Endodermal cell (in vitro differentiated cells): Measurements from ENCODE around the gene OBP2A. TPM values are rescaled to one million over a fixed set of nuclear protein-coding genes. Genes with fewer than 3 reads are reported as not detected.
A peak's percentile ranks its signal among the peaks of the same experiment; 100 is the strongest.
"Not testable (repeated sequence)": the region's sequence is repeated elsewhere in the genome, so short reads cannot be mapped to it uniquely, and the experiment has no call there.

Experiments used
- DNase-seq: peaks from one replicate; pipeline ENCODE4 v3.0.0-alpha.2; 2017
- H3K27ac ChIP-seq: 2 replicates; pipeline ENCODE4 v1.5.1; 2013; ENCODE audit warnings: mild to moderate bottlenecking, low read depth, low read length, moderate library complexity
- H3K27me3 ChIP-seq: 2 replicates; pipeline ENCODE4 v1.6.1; 2013; ENCODE audit warnings: mild to moderate bottlenecking, low read length, moderate library complexity; ENCODE audit not compliant: insufficient read depth, control insufficient read depth, poor library complexity, severe bottlenecking
- H3K36me3 ChIP-seq: 2 replicates; pipeline ENCODE4 v1.7.0; 2013; ENCODE audit warnings: mild to moderate bottlenecking, low read length, moderate library complexity; ENCODE audit not compliant: control insufficient read depth, insufficient read depth
- H3K4me1 ChIP-seq: one replicate; pipeline ENCODE4 v1.7.0; 2013; ENCODE audit warnings: low read length; ENCODE audit not compliant: control insufficient read depth, insufficient read depth
- H3K4me3 ChIP-seq: 2 replicates; pipeline ENCODE4 v1.5.1; 2013; ENCODE audit warnings: mild to moderate bottlenecking, low read length, moderate library complexity
- H3K9ac ChIP-seq: 2 replicates; pipeline ENCODE4 v1.6.1; 2013; ENCODE audit warnings: mild to moderate bottlenecking, low read length, moderate library complexity; ENCODE audit not compliant: poor library complexity, severe bottlenecking; ENCODE audit errors: extremely low read depth
- H3K9me3 ChIP-seq: 2 replicates; pipeline ENCODE4 v1.6.1; 2013; ENCODE audit warnings: mild to moderate bottlenecking, low read length, moderate library complexity; ENCODE audit not compliant: control insufficient read depth
- H3K27ac Mint-ChIP-seq: 2 replicates; pipeline ENCODE4 v1.8.0; 2020; ENCODE audit warnings: mixed read lengths
- H3K27me3 Mint-ChIP-seq: 2 replicates; pipeline ENCODE4 v1.8.0; 2021; ENCODE audit warnings: mild to moderate bottlenecking, mixed read lengths; ENCODE audit not compliant: insufficient read depth
- H3K36me3 Mint-ChIP-seq: 2 replicates; pipeline ENCODE4 v1.8.0; 2020; ENCODE audit warnings: low read depth, mixed read lengths
- H3K4me1 Mint-ChIP-seq: 2 replicates; pipeline ENCODE4 v1.8.0; 2020; ENCODE audit warnings: mixed read lengths
- H3K4me3 Mint-ChIP-seq: 2 replicates; pipeline ENCODE4 v1.8.0; 2020; ENCODE audit warnings: mild to moderate bottlenecking, moderate library complexity, mixed read lengths
- H3K9me3 Mint-ChIP-seq: 2 replicates; pipeline ENCODE4 v1.8.0; 2020; ENCODE audit warnings: mild to moderate bottlenecking, mixed read lengths
- CTCF ChIP-seq: fragments of 200-600 bp; sonication (generic); conservative IDR thresholded peaks from 2 replicates; pipeline ENCODE4 v1.5.0; 2021; ENCODE audit warnings: antibody characterized with exemption, mild to moderate bottlenecking
- WGBS, 2 experiments: methylation state at CpG; one replicate each; pipeline versions ENCODE4 v1.1.5 to v1.1.7; 2013; ENCODE audit warnings: missing lambda C conversion rate in 2 of 2, mixed read lengths in 1 of 2; ENCODE audit not compliant: insufficient coverage in 1 of 2, insufficient read length in 1 of 2; 5-methylcytosine and 5-hydroxymethylcytosine counted together
- total RNA-seq, 2 donors: library from RNA; stranded (reverse); fragmentation: NEBNext Ultra II Directional in 1 of 2; extraction: Animal tissue kit (Norgen Biotek cat#: 25700) in 1 of 2; gene quantifications; 2 replicates in 1 of 2; 3 replicates in 1 of 2; pipeline ENCODE4 v1.2.1, GENCODE V29; 2021

Gene OBP2A
- total RNA-seq, 2 donors from 2014 or later = not detected

DNA sequence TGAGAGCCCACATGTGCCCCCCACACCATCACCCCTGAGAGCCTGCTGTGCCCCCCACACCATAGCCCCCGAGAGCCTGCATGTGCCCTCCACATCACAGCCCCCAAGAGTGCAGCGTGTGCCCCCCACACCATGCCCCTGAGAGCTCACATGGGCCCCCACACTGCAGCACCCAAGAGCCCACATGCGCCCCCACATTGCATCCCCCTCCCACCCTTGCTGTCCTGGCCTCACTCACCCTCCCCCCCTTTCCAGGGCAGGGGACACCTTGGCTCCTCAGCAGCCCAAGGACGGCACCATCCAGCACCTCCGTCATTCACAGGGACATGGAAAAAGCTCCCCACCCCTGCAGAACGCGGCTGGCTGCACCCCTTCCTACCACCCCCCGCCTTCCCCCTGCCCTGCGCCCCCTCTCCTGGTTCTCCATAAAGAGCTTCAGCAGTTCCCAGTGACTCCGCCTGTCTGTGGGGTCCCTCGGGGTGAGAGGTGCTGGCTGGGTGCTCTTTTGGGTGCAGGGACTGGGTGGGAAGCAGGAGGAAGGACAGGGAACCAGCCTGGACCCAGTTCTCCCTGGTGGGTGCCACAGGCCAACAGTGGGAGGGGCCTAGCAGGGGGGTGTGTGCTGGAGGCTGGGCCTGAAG lies 19.7 kb upstream of the OBP2A start:
- 93% methylated on average over 10 of the region's 11 CpGs; no CpG with 5 or more reads in 1 of the 2 experiments for WGBS, 2 experiments
- Histone ChIP-seq H3K27ac (no peak overlapping the region), H3K4me3 (no peak overlapping the region), H3K4me1 (no peaks in the 10 kb centered on the region), H3K9me3 (no peaks in the 10 kb centered on the region), H3K36me3 (no peaks in the 10 kb centered on the region), H3K27me3 (no peaks in the 10 kb centered on the region), H3K9ac (no peak overlapping the region)
- Mint-ChIP-seq H3K4me1 (peaks cover 5% of the 10 kb centered on the region), H3K27me3 (no peaks in the 10 kb centered on the region), H3K9me3 (no peaks in the 10 kb centered on the region), H3K27ac (no peak overlapping the region), H3K36me3 (no peaks in the 10 kb centered on the region), H3K4me3 (no peak overlapping the region)
- no peak for TF ChIP-seq CTCF
- peak; percentile 55 for DNase-seq

- H3K27me3 Mint-ChIP-seq = no peaks in the 10 kb centered on the region
- 84 to 89% methylated on average over 17 to 30 of the region's 30 CpGs for WGBS, 2 experiments
- TF ChIP-seq CTCF = peak; percentile 17
Measured at GRCh38 chr9:135526730-135527571, 19.0 kb upstream of the OBP2A start.

GRCh38 chr9:135528842-135529435 lies 17.0 kb upstream of the OBP2A start:
- not testable (repeated sequence) for H3K4me3 Mint-ChIP-seq

More at GRCh38 chr9:135526730-135527571, 19.0 kb upstream of the OBP2A start:
- Histone ChIP-seq H3K27ac (no peak overlapping the region), H3K9ac (no peak overlapping the region), H3K27me3 (no peaks in the 10 kb centered on the region), H3K4me1 (no peaks in the 10 kb centered on the region), H3K36me3 (no peaks in the 10 kb centered on the region), H3K9me3 (no peaks in the 10 kb centered on the region), H3K4me3 (no peak overlapping the region)
- DNase-seq = peak; percentile 64
- Mint-ChIP-seq H3K4me3 (no peak overlapping the region), H3K36me3 (no peaks in the 10 kb centered on the region), H3K9me3 (no peaks in the 10 kb centered on the region), H3K27ac (no peak overlapping the region), H3K4me1 (peaks cover 5% of the 10 kb centered on the region)

More at GRCh38 chr9:135528842-135529435, 17.0 kb upstream of the OBP2A start:
- not testable (repeated sequence) for H3K9me3 ChIP-seq, H3K36me3 ChIP-seq, H3K9ac ChIP-seq, H3K27ac Mint-ChIP-seq, H3K36me3 Mint-ChIP-seq, H3K27me3 ChIP-seq, H3K27me3 Mint-ChIP-seq, DNase-seq, H3K27ac ChIP-seq, H3K4me1 ChIP-seq, H3K4me3 ChIP-seq, H3K9me3 Mint-ChIP-seq, H3K4me1 Mint-ChIP-seq
- 90 to 95% methylated on average over 7 to 10 of the region's 10 CpGs for WGBS, 2 experiments
